Large intestine (tissue), 3 donors: ENCODE measurements around the gene MEPE. TPM values are rescaled to one million over a fixed set of nuclear protein-coding genes. Genes with fewer than 3 reads are reported as not detected.

Experiments
- DNase-seq, 2 donors: peaks; one replicate each; pipeline versions ENCODE4 v3.0.0 to v3.0.0-alpha.2; 2013
- H3K27ac ChIP-seq: one replicate; pipeline ENCODE4 v1.5.1; 2013; ENCODE audit warnings: low read length
- H3K27me3 ChIP-seq: 2 replicates; pipeline ENCODE4 v1.6.1; 2013; ENCODE audit warnings: low read length; ENCODE audit not compliant: control insufficient read depth, insufficient read depth
- H3K36me3 ChIP-seq: 2 replicates; pipeline ENCODE4 v1.6.1; 2013; ENCODE audit warnings: low read length; ENCODE audit not compliant: control insufficient read depth, insufficient read depth
- H3K4me1 ChIP-seq: one replicate; pipeline ENCODE4 v1.6.1; 2013; ENCODE audit warnings: low read length; ENCODE audit not compliant: control insufficient read depth, insufficient read depth
- H3K4me3 ChIP-seq: one replicate; pipeline ENCODE4 v1.5.1; 2013; ENCODE audit warnings: low read length
- H3K9me3 ChIP-seq: one replicate; pipeline ENCODE4 v1.6.1; 2013; ENCODE audit warnings: mild to moderate bottlenecking, low read depth, low read length, moderate library complexity; ENCODE audit not compliant: control insufficient read depth
- WGBS: methylation state at CpG from one replicate; pipeline ENCODE4 v1.1.5; 2013; ENCODE audit warnings: low lambda C conversion rate; ENCODE audit not compliant: insufficient coverage; 5-methylcytosine and 5-hydroxymethylcytosine counted together
- polyA plus RNA-seq: library from polyadenylated mRNA; unstranded; fragments of 120-200 nt; gene quantifications from one replicate; pipeline ENCODE4 v1.2.1, GENCODE V29; 2013

Gene MEPE
- polyA plus RNA-seq, 1 donor: not detected

- H3K4me1 ChIP-seq: no peaks in the 10 kb centered on the region
- no peaks in the 10 kb centered on the region for H3K27me3 ChIP-seq
- 100% methylated on average over 1 of the region's 2 CpGs for WGBS
- no peak for DNase-seq
- H3K27ac ChIP-seq: no peak overlapping the region
- H3K4me3 ChIP-seq: no peak overlapping the region
- H3K9me3 ChIP-seq: no peaks in the 10 kb centered on the region
- H3K36me3 ChIP-seq: no peaks in the 10 kb centered on the region
These were observed 20.8 kb upstream of the MEPE start for GRCh38 chr4:87811977-87812376.

- Histone ChIP-seq H3K27me3 (no peaks in the 10 kb centered on the region), H3K27ac (no peak overlapping the region), H3K4me3 (no peak overlapping the region), H3K4me1 (no peaks in the 10 kb centered on the region), H3K9me3 (no peaks in the 10 kb centered on the region), H3K36me3 (no peaks in the 10 kb centered on the region)
- no CpG with 5 or more reads among the region's 8 CpGs for WGBS
- no peak for DNase-seq
These were observed 13.4 kb upstream of the MEPE start for GRCh38 chr4:87819281-87819919.

- Histone ChIP-seq H3K9me3 (no peaks in the 10 kb centered on the region), H3K27me3 (no peaks in the 10 kb centered on the region), H3K27ac (no peak overlapping the region), H3K4me1 (no peaks in the 10 kb centered on the region), H3K4me3 (no peak overlapping the region), H3K36me3 (no peaks in the 10 kb centered on the region)
- DNase-seq: no peak
- WGBS: 91% methylated on average over 2 of the region's 4 CpGs
These were observed 9.6 kb upstream of the MEPE start for GRCh38 chr4:87823200-87823599.

GRCh38 chr4:87823724-87824123 is 9.0 kb upstream of the MEPE start:
- WGBS: no CpG with 5 or more reads among the region's 1 CpG

GRCh38 chr4:87824352-87824751 is 8.4 kb upstream of the MEPE start:
- Histone ChIP-seq H3K36me3 (no peaks in the 10 kb centered on the region), H3K27ac (no peak overlapping the region), H3K4me3 (no peak overlapping the region), H3K27me3 (no peaks in the 10 kb centered on the region), H3K9me3 (no peaks in the 10 kb centered on the region), H3K4me1 (no peaks in the 10 kb centered on the region)
- WGBS: no CpG with 5 or more reads among the region's 1 CpG
- DNase-seq: no peak

More at GRCh38 chr4:87823724-87824123, 9.0 kb upstream of the MEPE start:
- no peak for DNase-seq
- Histone ChIP-seq H3K4me1 (no peaks in the 10 kb centered on the region), H3K27me3 (no peaks in the 10 kb centered on the region), H3K9me3 (no peaks in the 10 kb centered on the region), H3K4me3 (no peak overlapping the region), H3K36me3 (no peaks in the 10 kb centered on the region), H3K27ac (no peak overlapping the region)

GRCh38 chr4:87834401-87834800 is 1.6 kb downstream of the MEPE start:
- Histone ChIP-seq H3K27me3 (no peaks in the 10 kb centered on the region), H3K4me3 (no peak overlapping the region), H3K27ac (no peak overlapping the region), H3K4me1 (no peaks in the 10 kb centered on the region), H3K36me3 (no peaks in the 10 kb centered on the region), H3K9me3 (no peaks in the 10 kb centered on the region)
- no peak for DNase-seq
- WGBS: 80% methylated on average over 1 of the region's 2 CpGs

GRCh38 chr4:87835197-87835596 is 2.4 kb downstream of the MEPE start:
- no peak for DNase-seq
- Histone ChIP-seq H3K4me1 (no peaks in the 10 kb centered on the region), H3K27ac (no peak overlapping the region), H3K9me3 (no peaks in the 10 kb centered on the region), H3K27me3 (peaks cover 2% of the 10 kb centered on the region), H3K36me3 (no peaks in the 10 kb centered on the region), H3K4me3 (no peak overlapping the region)
- WGBS: no CpG with 5 or more reads among the region's 2 CpGs

DNA sequence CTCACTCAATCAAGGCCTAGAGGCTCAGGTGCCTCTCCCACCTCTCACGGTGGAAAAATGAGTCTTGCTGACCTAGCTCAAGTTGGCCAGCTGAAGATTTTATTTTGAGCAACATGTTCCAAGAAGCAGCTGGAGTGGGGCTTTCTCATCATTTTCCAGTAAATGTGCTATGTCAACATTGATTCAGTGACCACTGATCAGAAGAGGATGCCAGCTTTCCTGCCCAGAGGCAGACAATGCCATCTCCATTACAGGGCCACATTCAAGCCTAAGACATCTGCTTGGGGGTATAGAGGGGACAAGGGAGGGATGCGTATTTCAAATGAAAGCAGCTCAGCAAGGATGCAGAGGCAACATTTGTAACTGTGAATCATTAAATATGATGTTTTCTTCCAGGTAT is 3.0 kb downstream of the MEPE start:
- no CpG with 5 or more reads among the region's 2 CpGs for WGBS
- Histone ChIP-seq H3K4me1 (no peaks in the 10 kb centered on the region), H3K27me3 (peaks cover 2% of the 10 kb centered on the region), H3K36me3 (no peaks in the 10 kb centered on the region), H3K9me3 (no peaks in the 10 kb centered on the region), H3K27ac (no peak overlapping the region), H3K4me3 (no peak overlapping the region)
- DNase-seq: no peak

GRCh38 chr4:87838205-87838604 is 5.4 kb downstream of the MEPE start:
- H3K4me1 ChIP-seq: no peaks in the 10 kb centered on the region
- H3K27ac ChIP-seq: no peak overlapping the region
- H3K9me3 ChIP-seq: no peaks in the 10 kb centered on the region
- DNase-seq: no peak
- WGBS: 100% methylated on average over 1 of the region's 6 CpGs
- no peaks in the 10 kb centered on the region for H3K36me3 ChIP-seq
- peaks cover 2% of the 10 kb centered on the region for H3K27me3 ChIP-seq
- H3K4me3 ChIP-seq: no peak overlapping the region

GRCh38 chr4:87838890-87839591 is 6.3 kb downstream of the MEPE start:
- H3K9me3 ChIP-seq: no peaks in the 10 kb centered on the region
- H3K4me3 ChIP-seq: no peak overlapping the region
- H3K4me1 ChIP-seq: no peaks in the 10 kb centered on the region
- no peak for DNase-seq
- H3K27me3 ChIP-seq: peaks cover 6% of the 10 kb centered on the region
- H3K27ac ChIP-seq: no peak overlapping the region
- no peaks in the 10 kb centered on the region for H3K36me3 ChIP-seq
- whole genome bisulfite sequencing: no CpG with 5 or more reads among the region's 7 CpGs

GRCh38 chr4:87839592-87839946 is 6.8 kb downstream of the MEPE start:
- Histone ChIP-seq H3K9me3 (no peaks in the 10 kb centered on the region), H3K27ac (no peak overlapping the region), H3K36me3 (no peaks in the 10 kb centered on the region), H3K4me3 (no peak overlapping the region), H3K4me1 (no peaks in the 10 kb centered on the region), H3K27me3 (peaks cover 6% of the 10 kb centered on the region)
- 13% methylated on average over 1 of the region's 1 CpG for WGBS
- DNase-seq: no peak
